Measurements from ENCODE around the gene THSD4.

THSD4 gene

GRCh38 chr15:71813723-71814470 lies 698.6 kb downstream of the THSD4 start:
- TF ChIP-seq CTCF (IDR thresholded peaks at IDR 0.05; ENCODE audit: low read depth, low read length): no peak
- Histone ChIP-seq H3K4me3 (ENCODE audit: low read depth, low read length) (no peak overlapping the region), H3K27me3 (ENCODE audit: insufficient read depth, low read depth, severe bottlenecking) (peaks cover under 1% of the 10 kb centered on the region), H3K27ac (no peak overlapping the region), H3K9me3 (ENCODE audit: severe bottlenecking) (no peaks in the 10 kb centered on the region), H3K36me3 (no peaks in the 10 kb centered on the region)
- DNase-seq: no peak

DNA sequence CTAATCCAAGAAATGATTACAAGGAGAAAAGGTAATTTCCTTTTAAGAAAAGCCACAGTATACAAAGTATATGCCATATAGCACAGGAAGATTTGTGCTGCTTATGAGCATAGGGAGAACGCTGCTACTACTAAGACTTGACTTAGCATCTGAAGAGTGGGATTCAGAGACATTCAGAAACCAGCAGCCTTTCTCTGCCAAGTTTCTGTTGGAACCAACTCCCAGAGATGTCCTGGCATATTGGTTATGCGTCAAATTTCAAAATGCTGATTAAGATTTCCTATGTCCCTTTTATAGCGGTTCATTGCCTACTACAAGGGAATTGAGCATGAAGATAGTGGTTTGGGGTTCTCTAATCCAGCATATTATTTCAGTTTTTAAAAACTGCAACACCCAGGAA lies 700.0 kb downstream of the THSD4 start:
- H3K36me3 ChIP-seq: no peaks in the 10 kb centered on the region
- no peak overlapping the region for H3K4me3 ChIP-seq (ENCODE audit: low read depth, low read length)
- no peaks in the 10 kb centered on the region for H3K9me3 ChIP-seq (ENCODE audit: severe bottlenecking)
- no peak for TF ChIP-seq CTCF (IDR thresholded peaks at IDR 0.05; ENCODE audit: low read depth, low read length)
- H3K27ac ChIP-seq: no peak overlapping the region
- no peaks in the 10 kb centered on the region for H3K27me3 ChIP-seq (ENCODE audit: insufficient read depth, low read depth, severe bottlenecking)
- no peak for DNase-seq

GRCh38 chr15:71817351-71817750 lies 702.1 kb downstream of the THSD4 start:
- no peak for TF ChIP-seq CTCF (IDR thresholded peaks at IDR 0.05; ENCODE audit: low read depth, low read length)
- Histone ChIP-seq H3K4me3 (ENCODE audit: low read depth, low read length) (no peak overlapping the region), H3K36me3 (no peaks in the 10 kb centered on the region), H3K9me3 (ENCODE audit: severe bottlenecking) (peaks cover 14% of the 10 kb centered on the region), H3K27ac (no peak overlapping the region), H3K27me3 (ENCODE audit: insufficient read depth, low read depth, severe bottlenecking) (no peaks in the 10 kb centered on the region)
- no peak for DNase-seq

- no peak for DNase-seq
- Histone ChIP-seq H3K36me3 (no peaks in the 10 kb centered on the region), H3K4me3 (ENCODE audit: low read depth, low read length) (no peak overlapping the region), H3K27me3 (ENCODE audit: insufficient read depth, low read depth, severe bottlenecking) (no peaks in the 10 kb centered on the region), H3K9me3 (ENCODE audit: severe bottlenecking) (peaks cover 18% of the 10 kb centered on the region), H3K27ac (no peak overlapping the region)
- TF ChIP-seq CTCF (IDR thresholded peaks at IDR 0.05; ENCODE audit: low read depth, low read length): no peak
Measured at GRCh38 chr15:71820127-71820526, 704.9 kb downstream of the THSD4 start.

- Histone ChIP-seq H3K27ac (no peak overlapping the region), H3K9me3 (ENCODE audit: severe bottlenecking) (peaks cover 18% of the 10 kb centered on the region), H3K4me3 (ENCODE audit: low read depth, low read length) (no peak overlapping the region), H3K36me3 (peaks cover 5% of the 10 kb centered on the region; the same call in 1 of the 2 replicates), H3K27me3 (ENCODE audit: insufficient read depth, low read depth, severe bottlenecking) (no peaks in the 10 kb centered on the region)
- TF ChIP-seq CTCF (IDR thresholded peaks at IDR 0.05; ENCODE audit: low read depth, low read length): no peak
- DNase-seq: no peak
Measured at GRCh38 chr15:71821547-71822129, 706.4 kb downstream of the THSD4 start.
